IMR-90 (cell line): Measurements from ENCODE around the gene ROCK2. TPM values are rescaled to one million over a fixed set of nuclear protein-coding genes. Genes with fewer than 3 reads are reported as not detected.

Experiments used
- ATAC-seq: fragments of 200-7000 bp; cut with Tn5 transposase; 2 replicates; pipeline ENCODE4 v1.9.1; 2020; ENCODE audit warnings: low read depth, mild to moderate bottlenecking, moderate library complexity
- BruUV-seq: library from RNA; stranded (reverse); fragments of 400-500 nt; replicated peaks from 2 replicates; lab custom pipeline; 2021; lab: Mats Ljungman, UMichigan
- CTCF ChIA-PET: fragments of 300-600 bp; formaldehyde crosslinking; extraction: SDS; loops from one replicate; lab custom pipeline; 2021; ENCODE audit warnings: antibody characterized with exemption; lab: Yijun Ruan, JAX
- POLR2A ChIA-PET: fragments of 300-600 bp; sonication (Branson Sonifier 250); formaldehyde crosslinking; loops from one replicate; lab custom pipeline; 2022; ENCODE audit warnings: antibody characterized with exemption; ENCODE audit not compliant: unreplicated experiment; lab: Charles Lee
- DNase-seq: peaks from one replicate; pipeline ENCODE4 v3.0.0; 2013
- H2AFZ ChIP-seq: replicated peaks from 2 replicates; pipeline ENCODE3; 2013; ENCODE audit warnings: low read length, mild to moderate bottlenecking; ENCODE audit not compliant: poor library complexity
- H2AK5ac ChIP-seq: 2 replicates; pipeline ENCODE4 v1.6.1; 2013; ENCODE audit warnings: low read depth, low read length, inconsistent platforms
- H2AK9ac ChIP-seq: replicated peaks from 2 replicates; pipeline ENCODE3; 2013; ENCODE audit warnings: mild to moderate bottlenecking, low read depth, low read length, moderate library complexity; ENCODE audit not compliant: poor library complexity
- H2BK120ac ChIP-seq: 2 replicates; pipeline ENCODE4 v1.6.1; 2013; ENCODE audit warnings: low read depth, low read length, inconsistent platforms
- H2BK15ac ChIP-seq: 3 replicates; pipeline ENCODE4 v1.6.1; 2013; ENCODE audit warnings: low read depth, low read length, inconsistent platforms
- H2BK20ac ChIP-seq: 2 replicates; pipeline ENCODE4 v1.6.1; 2013; ENCODE audit warnings: low read depth, mild to moderate bottlenecking, inconsistent platforms, low read length, moderate library complexity
- H2BK5ac ChIP-seq: 2 replicates; pipeline ENCODE4 v1.6.1; 2013; ENCODE audit warnings: mild to moderate bottlenecking, low read depth, low read length, inconsistent platforms; ENCODE audit not compliant: poor library complexity, severe bottlenecking
- H3K14ac ChIP-seq: replicated peaks from 2 replicates; pipeline ENCODE4 v1.6.1; 2013; ENCODE audit warnings: low read depth, low read length, inconsistent platforms
- H3K18ac ChIP-seq: 2 replicates; pipeline ENCODE4 v1.6.1; 2013; ENCODE audit warnings: low read depth, low read length, control low read depth
- H3K23ac ChIP-seq: 2 replicates; pipeline ENCODE4 v1.6.1; 2013; ENCODE audit warnings: low read depth, low read length, inconsistent platforms
- H3K27ac ChIP-seq: 2 replicates; pipeline ENCODE4 v1.5.1; 2013; ENCODE audit warnings: mild to moderate bottlenecking, control low read depth, low read length; ENCODE audit not compliant: insufficient read depth
- H3K27me3 ChIP-seq: 2 replicates; pipeline ENCODE4 v1.6.1; 2013; ENCODE audit warnings: low read length; ENCODE audit not compliant: control insufficient read depth, insufficient read depth
- H3K36me3 ChIP-seq: 2 replicates; pipeline ENCODE4 v1.6.1; 2013; ENCODE audit warnings: low read length, mixed read lengths; ENCODE audit not compliant: control insufficient read depth, insufficient read depth
- H3K4ac ChIP-seq: 2 replicates; pipeline ENCODE4 v1.6.1; 2013; ENCODE audit warnings: low read depth, low read length, inconsistent platforms
- H3K4me1 ChIP-seq: 2 replicates; pipeline ENCODE4 v1.6.1; 2013; ENCODE audit warnings: low read length, mixed read lengths; ENCODE audit not compliant: control insufficient read depth, insufficient read depth
- H3K4me2 ChIP-seq: 2 replicates; pipeline ENCODE4 v1.6.1; 2013; ENCODE audit warnings: low read depth, mild to moderate bottlenecking, control low read depth, low read length, moderate library complexity
- H3K4me3 ChIP-seq: 2 replicates; pipeline ENCODE4 v1.5.1; 2013; ENCODE audit warnings: low read depth, mild to moderate bottlenecking, control low read depth, low read length, moderate library complexity; ENCODE audit not compliant: insufficient read depth
- H3K56ac ChIP-seq: 2 replicates; pipeline ENCODE4 v1.6.1; 2013; ENCODE audit warnings: low read length, inconsistent platforms; ENCODE audit not compliant: insufficient read depth; ENCODE audit errors: extremely low read depth
- H3K79me1 ChIP-seq, 2 experiments: 2 replicates each; pipeline ENCODE4 v1.6.1; 2013; ENCODE audit warnings: low read length in 2 of 2, inconsistent platforms in 1 of 2, low read depth in 1 of 2
- H3K9ac ChIP-seq: 2 replicates; pipeline ENCODE4 v1.6.1; 2013; ENCODE audit warnings: low read depth, low read length, control low read depth
- H3K9me1 ChIP-seq: 2 replicates; pipeline ENCODE4 v1.6.1; 2013; ENCODE audit warnings: low read length, inconsistent platforms; ENCODE audit not compliant: insufficient read depth
- H3K9me3 ChIP-seq: 2 replicates; pipeline ENCODE4 v1.6.1; 2013; ENCODE audit warnings: low read length; ENCODE audit not compliant: control insufficient read depth, insufficient read depth
- H4K20me1 ChIP-seq: 2 replicates; pipeline ENCODE4 v1.6.1; 2013; ENCODE audit warnings: low read length, inconsistent platforms; ENCODE audit not compliant: insufficient read depth
- H4K5ac ChIP-seq: 2 replicates; pipeline ENCODE4 v1.6.1; 2013; ENCODE audit warnings: mild to moderate bottlenecking, low read depth, low read length, control low read depth
- H4K8ac ChIP-seq, 2 experiments: 2 replicates each; pipeline ENCODE4 v1.6.1; 2013; ENCODE audit warnings: low read depth in 2 of 2, low read length in 2 of 2, control low read depth in 1 of 2, inconsistent platforms in 1 of 2
- H4K91ac ChIP-seq: 2 replicates; pipeline ENCODE4 v1.6.1; 2013; ENCODE audit warnings: low read depth, low read length, inconsistent platforms; ENCODE audit not compliant: insufficient read depth
- BHLHE40 ChIP-seq: fragments of 150-350 bp; IDR thresholded peaks from 2 replicates; pipeline ENCODE4 v1.6.1; 2016; ENCODE audit warnings: mild to moderate bottlenecking, low read depth, low read length
- CEBPB ChIP-seq: IDR thresholded peaks from 2 replicates; pipeline ENCODE4 v1.6.1; 2012; ENCODE audit warnings: low read depth, low read length, improper control_type of control experiment
- CHD1 ChIP-seq: IDR thresholded peaks from 2 replicates; pipeline ENCODE4 v1.6.1; 2012; ENCODE audit warnings: low read depth, low read length, improper control_type of control experiment
- CTCF ChIP-seq: conservative IDR thresholded peaks from 2 replicates; pipeline ENCODE4 v1.5.1; 2012; ENCODE audit warnings: mild to moderate bottlenecking, low read depth, low read length, improper control_type of control experiment
- ELK1 ChIP-seq: fragments of 150-350 bp; IDR thresholded peaks from 2 replicates; pipeline ENCODE4 v1.6.1; 2016; ENCODE audit warnings: low read depth, mild to moderate bottlenecking, low read length, moderate library complexity, borderline replicate concordance
- FOS ChIP-seq: fragments of 150-350 bp; IDR thresholded peaks from 2 replicates; pipeline ENCODE4 v1.6.1; 2016; ENCODE audit warnings: low read depth, low read length
- MAFK ChIP-seq: IDR thresholded peaks from 2 replicates; pipeline ENCODE4 v1.6.1; 2012; ENCODE audit warnings: low read depth, low read length, improper control_type of control experiment
- MAZ ChIP-seq: IDR thresholded peaks from 2 replicates; pipeline ENCODE4 v1.6.1; 2012; ENCODE audit warnings: low read depth, mild to moderate bottlenecking, low read length, improper control_type of control experiment, moderate library complexity, borderline replicate concordance
- MXI1 ChIP-seq: IDR thresholded peaks from 2 replicates; pipeline ENCODE4 v1.6.1; 2012; ENCODE audit warnings: low read depth, mild to moderate bottlenecking, low read length, moderate library complexity, borderline replicate concordance
- NFE2L2 ChIP-seq: fragments of 150-350 bp; IDR thresholded peaks from 2 replicates; pipeline ENCODE4 v1.6.1; 2016; ENCODE audit warnings: low read depth, mild to moderate bottlenecking, low read length
- POLR2A ChIP-seq: IDR thresholded peaks from 2 replicates; pipeline ENCODE4 v1.6.1; 2012; ENCODE audit warnings: mild to moderate bottlenecking, low read depth, low read length
- RAD21 ChIP-seq: IDR thresholded peaks from 2 replicates; pipeline ENCODE4 v1.6.1; 2012; ENCODE audit warnings: low read length, improper control_type of control experiment
- RCOR1 ChIP-seq: IDR thresholded peaks from 2 replicates; pipeline ENCODE4 v1.6.1; 2012; ENCODE audit warnings: mild to moderate bottlenecking, low read length, improper control_type of control experiment; ENCODE audit not compliant: insufficient replicate concordance
- RFX5 ChIP-seq: IDR thresholded peaks from 2 replicates; pipeline ENCODE4 v1.8.0; 2012; ENCODE audit warnings: low read depth, mild to moderate bottlenecking, low read length, moderate library complexity
- SMC3 ChIP-seq: fragments of 150-350 bp; IDR thresholded peaks from 2 replicates; pipeline ENCODE4 v1.6.1; 2016; ENCODE audit warnings: low read depth, mild to moderate bottlenecking, antibody characterized with exemption, low read length, moderate library complexity
- WGBS, 2 experiments: methylation state at CpG; one replicate each; pipeline versions ENCODE4 v1.1.5 to v1.1.7; 2013; ENCODE audit warnings: missing lambda C conversion rate in 2 of 2; ENCODE audit not compliant: insufficient read length in 1 of 2; ENCODE audit errors: extremely low coverage in 2 of 2; 5-methylcytosine and 5-hydroxymethylcytosine counted together
- dilution Hi-C: fragments of 300-500 bp; cut with HindIII; formaldehyde crosslinking; loops from one replicate; pipeline ENCODE4 v1.14.3; 2018; ENCODE audit warnings: low sequenced_read_pairs; ENCODE audit not compliant: unreplicated experiment
- in situ Hi-C: fragments of 300-500 bp; cut with MboI; formaldehyde crosslinking; loops from 3 replicates; pipeline ENCODE4 v1.14.3; 2019; ENCODE audit warnings: low sequenced_read_pairs, inconsistent platforms, mixed read lengths
- intact Hi-C: fragments of 100-400 bp; cut with micrococcal nuclease; formaldehyde crosslinking; loops from 2 replicates; pipeline ENCODE4 v1.10.0; 2022
- polyA plus RNA-seq, 3 experiments: library from polyadenylated mRNA; depleted of rRNA; stranded (reverse); fragments of >200 nt; gene quantifications; 2 replicates each; pipeline ENCODE4 v1.2.3, GENCODE V29; 2012; ENCODE audit warnings: low replicate concordance in 1 of 3
- total RNA-seq: library from RNA; depleted of rRNA; stranded (reverse); fragments of >200 nt; gene quantifications from 2 replicates; pipeline ENCODE4 v1.2.3, GENCODE V29; 2012
- TF ChIP-seq, protein P1 (sequence below): fragments of 150-350 bp; IDR thresholded peaks from 2 replicates; pipeline ENCODE4 v1.6.1; 2017; ENCODE audit warnings: mild to moderate bottlenecking, antibody characterized with exemption, low read length, low read depth

The ROCK2 gene
- total and polyA plus RNA-seq, 2 of the 4 experiments (the other 2 are of a cell fraction): 9.0 to 28.3 TPM

DNA sequence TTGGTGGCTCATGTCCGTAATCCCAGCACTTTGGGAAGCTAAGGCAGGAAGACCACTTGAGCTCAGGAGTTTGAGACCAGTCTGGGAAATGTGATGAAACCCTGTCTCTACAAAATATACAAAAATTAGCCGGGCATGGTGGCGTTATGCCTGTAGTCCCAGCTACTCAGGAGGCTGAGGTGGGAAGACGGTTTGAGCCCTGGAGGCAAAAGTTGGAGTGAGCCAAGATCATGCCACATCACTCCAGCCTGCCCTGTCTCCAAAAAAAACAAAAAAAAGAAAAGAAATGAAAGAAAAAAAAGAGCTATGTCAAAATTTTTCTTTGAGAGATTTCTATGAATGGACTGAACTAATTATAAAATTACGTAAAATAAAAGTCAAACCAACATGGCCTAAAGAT, 34.7 kb downstream of the ROCK2 start:
- ChIA-PET CTCF (interaction anchor here (0.8 kb wide), 1 partner anchor 11 kb away, joined by 3 read pairs; no protein-coding TSS in a partner anchor), POLR2A (no interaction called here)
- H3K23ac ChIP-seq: no peak overlapping the region
- BruUV-seq: no TSS peak
- no peaks in the 10 kb centered on the region for H3K9me3 ChIP-seq
- H2BK20ac ChIP-seq: no peak overlapping the region
- H3K9me1 ChIP-seq: peaks cover 11% of the 10 kb centered on the region
- dilution Hi-C loops: no loop called here
- H2AK9ac ChIP-seq: no peak overlapping the region
- H3K56ac ChIP-seq: no peak overlapping the region
- no peak overlapping the region for H3K14ac ChIP-seq
- intact Hi-C loops: loop anchor here (5.0 to 10.0 kb wide), 2 partner anchors 33 to 175 kb away; partner anchors contain the start of gene ROCK2
- H3K4ac ChIP-seq: no peak overlapping the region
- no peak overlapping the region for H2BK120ac ChIP-seq
- H3K4me3 ChIP-seq: no peak overlapping the region
- H3K4me2 ChIP-seq: no peak overlapping the region
- H2AFZ ChIP-seq: no peak overlapping the region
- H2BK5ac ChIP-seq: no peak overlapping the region
- H3K27ac ChIP-seq: no peak overlapping the region
- no peak overlapping the region for H4K8ac ChIP-seq
- DNase-seq (no peak), ATAC-seq (no peak)
- H3K79me1 ChIP-seq: peaks cover 17 to 53% of the 10 kb centered on the region in 2 experiments
- no peak overlapping the region for H3K9ac ChIP-seq
- H3K36me3 ChIP-seq: no peaks in the 10 kb centered on the region
- H2AK5ac ChIP-seq: no peak overlapping the region
- no peaks in the 10 kb centered on the region for H3K27me3 ChIP-seq
- H3K18ac ChIP-seq: no peak overlapping the region
- no peak overlapping the region for H4K91ac ChIP-seq
- H4K5ac ChIP-seq: no peak overlapping the region
- no CpG with 5 or more reads among the region's 5 CpGs for WGBS, 2 experiments
- in situ Hi-C loops: no loop called here
- peaks cover 70% of the 10 kb centered on the region for H4K20me1 ChIP-seq
- H3K4me1 ChIP-seq: peaks cover 9% of the 10 kb centered on the region
- TF ChIP-seq NFE2L2 (no peak), ELK1 (no peak), MAFK (no peak), RAD21 (no peak), BHLHE40 (no peak), FOS (no peak), MAZ (no peak), POLR2A (no peak), CTCF (no peak), CHD1 (no peak), SMC3 (no peak), CEBPB (no peak), MXI1 (no peak), RCOR1 (no peak), RFX5 (no peak)
- TF ChIP-seq, protein P1, sequence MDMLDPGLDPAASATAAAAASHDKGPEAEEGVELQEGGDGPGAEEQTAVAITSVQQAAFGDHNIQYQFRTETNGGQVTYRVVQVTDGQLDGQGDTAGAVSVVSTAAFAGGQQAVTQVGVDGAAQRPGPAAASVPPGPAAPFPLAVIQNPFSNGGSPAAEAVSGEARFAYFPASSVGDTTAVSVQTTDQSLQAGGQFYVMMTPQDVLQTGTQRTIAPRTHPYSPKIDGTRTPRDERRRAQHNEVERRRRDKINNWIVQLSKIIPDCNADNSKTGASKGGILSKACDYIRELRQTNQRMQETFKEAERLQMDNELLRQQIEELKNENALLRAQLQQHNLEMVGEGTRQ: no peak
- no peak overlapping the region for H2BK15ac ChIP-seq
